Psoas muscle (tissue), 8 donors: ENCODE measurements around the gene OCRL. TPM values are rescaled to one million over a fixed set of nuclear protein-coding genes. Genes with fewer than 3 reads are reported as not detected.
A peak's percentile ranks its signal among the peaks of the same experiment; 100 is the strongest.

Source experiments
- ATAC-seq, 4 donors: fragments of 200-7000 bp; cut with Tn5 transposase; one replicate each; pipeline ENCODE4 v1.9.1; 2020; ENCODE audit warnings: moderate library complexity in 3 of 4, mild to moderate bottlenecking in 2 of 4
- DNase-seq, 2 donors: peaks; one replicate each; pipeline ENCODE4 v3.0.0-alpha.2; 2020
- H3K27ac ChIP-seq: fragments of 200-600 bp; one replicate; pipeline ENCODE4 v1.8.0; 2022
- H3K27me3 ChIP-seq, 3 donors: fragments of 200-600 bp in 1 of 3; one replicate each; pipeline versions ENCODE4 v1.6.1 to v1.8.0; 2013 to 2022; ENCODE audit warnings: low read length in 2 of 3, mild to moderate bottlenecking in 2 of 3, moderate library complexity in 1 of 3; ENCODE audit not compliant: insufficient read depth in 3 of 3
- H3K36me3 ChIP-seq, 2 donors: fragments of 200-600 bp in 1 of 2; one replicate each; pipeline versions ENCODE4 v1.6.1 to v1.8.0; 2013 to 2022; ENCODE audit warnings: low read depth in 1 of 2, mild to moderate bottlenecking in 1 of 2, moderate library complexity in 1 of 2; ENCODE audit not compliant: insufficient read depth in 1 of 2
- H3K4me1 ChIP-seq: fragments of 200-600 bp; one replicate; pipeline ENCODE4 v1.8.0; 2022
- H3K4me3 ChIP-seq: fragments of 200-600 bp; one replicate; pipeline ENCODE4 v1.8.0; 2022; ENCODE audit warnings: mild to moderate bottlenecking
- H3K9me3 ChIP-seq: fragments of 200-600 bp; one replicate; pipeline ENCODE4 v1.8.0; 2022
- WGBS, 3 donors: extraction: QIAGEN DNeasy Blood & Tissue Kit; methylation state at CpG; one replicate each; pipeline versions ENCODE4 v1.1.6 to v1.1.7; 2013; 5-methylcytosine and 5-hydroxymethylcytosine counted together
- intact Hi-C, 2 donors: fragments of 100-400 bp; cut with DNase I; formaldehyde crosslinking; loops; one replicate each; pipeline versions ENCODE4 v1.11.0 to v1.14.2; 2022
- polyA plus RNA-seq, 3 donors: library from polyadenylated mRNA; stranded (reverse); fragments of 200-250 nt; gene quantifications; one replicate each; pipeline ENCODE4 v1.2.3, GENCODE V29; 2013
- total RNA-seq, 4 donors: library from RNA; stranded (reverse); fragmentation: NEBNext Ultra II Directional in 2 of 4; extraction: Animal tissue kit (Norgen Biotek cat#: 25700) in 2 of 4; gene quantifications; one replicate each; pipeline versions ENCODE4 v1.2.1 to v1.2.4, GENCODE V29; 2021 to 2023
- TF ChIP-seq, protein P1 (sequence below): fragments of 200-600 bp; IDR thresholded peaks from one replicate; pipeline ENCODE4 v1.8.0; 2022; ENCODE audit warnings: antibody characterized with exemption
- donor health status: healthy with polysubstance abuse.
- donor health status: DM: no; HTN: no; CAD: no; lungs with moderate emphysema.
- donor health status: Bipolar disorder and iron deficiency.
- donor health status: healthy.
- donor health status: DM: yes; HTN: yes; CAD: no.
- donor health status: DM: no; HTN: no; CAD: no.
- donor health status: DM: no; HTN: no; CAD: no.
- donor health status: DM: yes; HTN: yes; CAD: no.

Gene OCRL
- total and polyA plus RNA-seq, 7 donors: 5.1 to 14.8 (median 10.5) TPM

DNA sequence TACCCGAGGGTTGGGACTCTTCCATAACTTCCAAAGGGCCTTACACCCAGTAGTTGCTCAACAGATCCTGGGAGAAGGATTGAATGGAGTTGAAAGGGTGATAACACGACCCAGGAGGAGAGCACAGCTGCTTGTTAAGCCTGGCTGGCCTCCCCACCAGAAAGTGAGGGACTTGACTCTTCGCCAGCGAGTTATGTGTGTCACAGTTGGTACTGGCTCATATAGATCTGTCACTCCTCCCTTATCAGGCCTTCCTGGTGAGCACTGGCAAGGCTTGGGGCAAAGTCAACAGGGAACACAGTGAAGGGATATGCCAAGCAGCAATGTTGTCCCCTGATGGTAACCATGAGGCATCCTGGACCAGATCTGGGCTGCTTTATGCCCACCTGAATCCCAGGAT, 78.9 kb downstream of the OCRL start:
- WGBS, 3 donors: 32 to 47% (median 35%) methylated on average over 4 of the region's 4 CpGs
- H3K9me3 ChIP-seq: no peaks in the 10 kb centered on the region
- no peaks in the 10 kb centered on the region for H3K4me1 ChIP-seq
- TF ChIP-seq, protein P1, sequence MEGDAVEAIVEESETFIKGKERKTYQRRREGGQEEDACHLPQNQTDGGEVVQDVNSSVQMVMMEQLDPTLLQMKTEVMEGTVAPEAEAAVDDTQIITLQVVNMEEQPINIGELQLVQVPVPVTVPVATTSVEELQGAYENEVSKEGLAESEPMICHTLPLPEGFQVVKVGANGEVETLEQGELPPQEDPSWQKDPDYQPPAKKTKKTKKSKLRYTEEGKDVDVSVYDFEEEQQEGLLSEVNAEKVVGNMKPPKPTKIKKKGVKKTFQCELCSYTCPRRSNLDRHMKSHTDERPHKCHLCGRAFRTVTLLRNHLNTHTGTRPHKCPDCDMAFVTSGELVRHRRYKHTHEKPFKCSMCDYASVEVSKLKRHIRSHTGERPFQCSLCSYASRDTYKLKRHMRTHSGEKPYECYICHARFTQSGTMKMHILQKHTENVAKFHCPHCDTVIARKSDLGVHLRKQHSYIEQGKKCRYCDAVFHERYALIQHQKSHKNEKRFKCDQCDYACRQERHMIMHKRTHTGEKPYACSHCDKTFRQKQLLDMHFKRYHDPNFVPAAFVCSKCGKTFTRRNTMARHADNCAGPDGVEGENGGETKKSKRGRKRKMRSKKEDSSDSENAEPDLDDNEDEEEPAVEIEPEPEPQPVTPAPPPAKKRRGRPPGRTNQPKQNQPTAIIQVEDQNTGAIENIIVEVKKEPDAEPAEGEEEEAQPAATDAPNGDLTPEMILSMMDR: no peak
- H3K4me3 ChIP-seq: no peak overlapping the region
- ATAC-seq (peak; percentile 25 to 51 (median 48)), DNase-seq (no peak)
- H3K27ac ChIP-seq: no peak overlapping the region
- no peaks in the 10 kb centered on the region for H3K27me3 ChIP-seq
- no peaks in the 10 kb centered on the region for H3K36me3 ChIP-seq
- intact Hi-C loops: no loop called here

DNA sequence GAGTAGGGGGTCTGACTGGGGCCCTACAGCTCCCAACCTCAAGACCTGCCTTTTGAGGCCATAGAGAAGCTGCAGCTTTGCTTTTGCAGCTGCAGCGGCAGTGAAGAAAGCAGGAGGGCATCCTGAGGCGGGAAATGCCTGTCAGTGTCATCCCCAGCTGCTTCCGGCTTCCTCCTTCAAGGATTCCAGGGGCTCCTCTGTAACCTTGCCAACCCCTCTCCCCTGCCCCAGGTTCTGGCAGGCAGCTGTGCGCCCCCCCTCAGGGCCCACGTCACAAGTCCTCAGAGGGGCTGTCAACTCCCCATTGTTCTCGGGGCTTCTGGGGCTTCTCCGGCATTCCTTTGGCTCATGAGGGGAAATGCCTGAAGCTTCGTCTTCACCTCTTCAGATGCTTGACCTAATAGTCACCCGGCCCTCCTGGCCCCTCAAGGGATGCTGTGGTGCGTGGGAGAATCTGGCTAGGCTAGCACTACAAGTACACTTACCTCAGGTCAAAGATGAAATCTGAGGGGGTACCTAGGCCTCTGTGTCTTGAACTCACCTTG, 82.8 kb downstream of the OCRL start:
- TF ChIP-seq, protein P1: no peak
- H3K4me1 ChIP-seq: no peaks in the 10 kb centered on the region
- WGBS, 3 donors: 60 to 82% (median 75%) methylated on average over 6 to 10 of the region's 10 CpGs
- H3K27me3 ChIP-seq: no peaks in the 10 kb centered on the region
- H3K36me3 ChIP-seq: no peaks in the 10 kb centered on the region
- no peaks in the 10 kb centered on the region for H3K9me3 ChIP-seq
- no peak overlapping the region for H3K4me3 ChIP-seq
- intact Hi-C loops: no loop called here
- DNase-seq (no peak), ATAC-seq (no peak)
- H3K27ac ChIP-seq: no peak overlapping the region

DNA sequence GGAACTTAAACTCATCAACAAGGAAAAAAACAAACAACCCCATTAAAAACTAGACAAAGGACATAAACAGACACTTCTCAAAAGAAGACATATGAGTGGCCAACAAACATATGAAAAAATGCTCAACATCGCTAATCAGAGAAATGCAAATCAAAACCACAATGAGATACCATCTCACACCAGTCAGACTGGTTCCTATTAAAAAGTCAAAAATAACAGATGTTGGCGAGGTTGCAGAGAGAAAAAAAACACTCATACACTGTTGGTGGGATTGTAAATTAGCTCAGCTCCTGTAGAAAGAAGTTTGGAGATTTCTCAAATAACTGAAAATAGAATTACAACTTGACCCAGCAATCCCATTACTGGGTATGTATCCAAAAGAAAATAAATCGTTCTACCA, 86.0 kb downstream of the OCRL start:
- Histone ChIP-seq H3K4me3 (no peak overlapping the region), H3K27me3 (no peaks in the 10 kb centered on the region), H3K36me3 (no peaks in the 10 kb centered on the region), H3K9me3 (no peaks in the 10 kb centered on the region), H3K27ac (no peak overlapping the region), H3K4me1 (no peaks in the 10 kb centered on the region)
- 51 to 62% (median 61%) methylated on average over 3 of the region's 3 CpGs for WGBS, 3 donors
- TF ChIP-seq, protein P1: no peak
- no peak for DNase-seq
- no peak for ATAC-seq
- intact Hi-C loops: no loop called here

DNA sequence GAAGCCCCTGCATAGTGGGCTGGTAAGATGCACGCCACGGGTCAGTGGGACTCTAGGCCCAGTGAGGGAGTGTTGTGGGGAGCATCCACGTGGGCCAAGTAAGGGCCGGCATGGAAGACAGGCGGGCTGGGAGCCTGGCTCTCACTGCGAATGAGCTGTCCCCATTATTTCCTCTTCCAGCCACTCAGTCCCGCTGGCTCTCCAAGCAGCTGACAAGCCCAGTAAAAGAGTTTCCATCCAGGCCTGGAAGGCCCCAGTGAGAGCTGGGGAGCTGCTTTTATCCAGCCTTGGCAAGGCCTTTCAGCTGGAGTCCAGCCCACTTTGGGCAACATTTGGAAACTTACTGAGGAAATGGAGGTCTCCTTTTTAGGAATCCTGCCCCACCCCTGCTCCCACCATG, 89.8 kb downstream of the OCRL start:
- peak in 1 of 2 donors; percentile 31 for DNase-seq
- intact Hi-C loops: loop anchor here in 1 of 2 donors (10.0 kb wide), 1 partner anchor 215 kb away; the partner anchor contains the start of gene ZDHHC9

More for the DNA sequence above, 89.8 kb downstream of the OCRL start:
- no peak overlapping the region for H3K4me3 ChIP-seq
- ATAC-seq: no peak
- no peaks in the 10 kb centered on the region for H3K36me3 ChIP-seq
- H3K27me3 ChIP-seq: no peaks in the 10 kb centered on the region
- no peak overlapping the region for H3K27ac ChIP-seq
- 41 to 54% (median 45%) methylated on average over 6 to 7 of the region's 7 CpGs for WGBS, 3 donors
- TF ChIP-seq, protein P1: no peak
- H3K4me1 ChIP-seq: no peaks in the 10 kb centered on the region
- H3K9me3 ChIP-seq: no peaks in the 10 kb centered on the region
